Colon (tissue), 2 donors: ENCODE results near the gene SYCP2.

Source experiments
- FAIRE-seq: peaks from 2 replicates; lab custom pipeline; 2012; peaks lifted over from hg19 to GRCh38; lab: Jason Lieb, UNC
- donor health status: control.
- donor health status: control.

The SYCP2 gene

DNA sequence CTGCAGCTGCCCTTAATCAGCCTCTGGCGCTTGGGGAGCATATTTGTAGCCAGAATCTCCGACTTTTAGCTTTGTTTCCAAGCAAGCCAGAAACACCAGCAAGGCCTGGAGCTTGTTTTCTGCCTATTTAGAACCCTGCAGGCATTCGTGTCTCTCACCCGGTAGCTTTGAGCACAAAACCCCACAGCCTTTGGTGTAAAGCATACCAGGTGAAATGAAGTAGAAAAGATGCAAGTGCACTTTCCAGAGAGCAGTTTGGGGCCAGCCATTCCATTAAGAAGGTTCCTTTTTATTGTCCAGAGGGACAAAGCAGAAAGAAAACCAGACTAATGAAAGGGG lies 7.5 kb upstream of the SYCP2 start:
- FAIRE-seq: no peak

DNA sequence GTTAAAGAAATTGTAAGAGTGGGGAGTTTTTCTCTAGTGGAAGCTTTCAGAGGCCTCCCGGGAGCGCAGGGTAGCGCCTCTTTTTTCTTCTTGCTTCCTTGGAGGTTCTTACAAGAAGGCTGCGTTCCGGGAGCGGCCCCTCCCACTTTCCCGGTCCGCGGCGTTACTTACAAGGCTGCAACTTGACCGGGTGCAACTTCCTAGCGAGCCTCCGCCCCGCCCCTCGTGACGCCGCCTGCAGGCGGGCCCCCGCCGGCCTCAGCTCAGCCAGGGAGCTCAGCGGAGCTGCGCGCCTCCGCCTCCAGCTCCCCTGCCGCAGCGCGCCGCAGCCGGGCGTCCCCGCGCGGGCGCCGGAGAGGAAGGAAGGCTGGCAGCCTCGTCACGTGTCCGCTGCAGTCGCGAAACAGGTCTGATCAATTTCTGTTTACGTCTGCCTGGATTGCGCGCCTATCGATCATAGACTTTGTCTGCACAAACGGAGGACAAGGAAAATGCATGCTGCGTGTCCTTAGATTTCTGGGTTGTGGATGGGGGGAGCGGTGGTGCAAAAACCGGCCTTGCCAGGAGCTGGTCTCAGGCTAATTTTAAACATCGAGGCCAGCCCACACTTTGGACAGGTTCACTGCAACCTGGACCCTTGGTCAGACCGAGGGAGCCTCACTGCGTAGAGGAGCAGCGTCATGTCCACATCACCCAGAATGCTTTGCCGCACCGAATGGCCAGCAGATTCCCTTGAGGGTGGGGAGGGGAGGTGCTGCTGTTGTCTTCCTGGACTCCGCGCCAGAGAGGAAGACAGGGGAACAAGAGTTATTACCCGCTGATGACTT lies 6.9 kb upstream of the SYCP2 start, which contains the start of the genes FAM217B and PPP1R3D:
Gene FAM217B (plus strand): TSS at position 261 of the 827 bp plus-strand sequence. CDS start 3,555 bp downstream, outside the sequence.
Gene PPP1R3D (minus strand): TSS at position 177 of the 827 bp plus-strand sequence. CDS start 374 bp downstream, outside the sequence.
- no peak for FAIRE-seq

DNA sequence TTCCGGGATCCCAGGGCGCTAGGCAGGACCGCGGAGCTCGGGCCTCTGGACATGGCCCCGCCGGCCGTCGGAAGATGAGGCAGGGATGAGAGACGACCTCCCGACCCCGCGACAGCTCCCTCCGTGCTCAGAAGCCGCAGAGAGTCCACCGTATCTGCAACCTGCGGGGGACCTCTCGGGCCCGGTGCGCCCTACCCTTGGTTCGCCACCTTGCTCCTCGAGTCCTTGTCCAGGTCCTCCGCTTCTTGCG lies 6.4 kb upstream of the SYCP2 start:
- no peak for FAIRE-seq

DNA sequence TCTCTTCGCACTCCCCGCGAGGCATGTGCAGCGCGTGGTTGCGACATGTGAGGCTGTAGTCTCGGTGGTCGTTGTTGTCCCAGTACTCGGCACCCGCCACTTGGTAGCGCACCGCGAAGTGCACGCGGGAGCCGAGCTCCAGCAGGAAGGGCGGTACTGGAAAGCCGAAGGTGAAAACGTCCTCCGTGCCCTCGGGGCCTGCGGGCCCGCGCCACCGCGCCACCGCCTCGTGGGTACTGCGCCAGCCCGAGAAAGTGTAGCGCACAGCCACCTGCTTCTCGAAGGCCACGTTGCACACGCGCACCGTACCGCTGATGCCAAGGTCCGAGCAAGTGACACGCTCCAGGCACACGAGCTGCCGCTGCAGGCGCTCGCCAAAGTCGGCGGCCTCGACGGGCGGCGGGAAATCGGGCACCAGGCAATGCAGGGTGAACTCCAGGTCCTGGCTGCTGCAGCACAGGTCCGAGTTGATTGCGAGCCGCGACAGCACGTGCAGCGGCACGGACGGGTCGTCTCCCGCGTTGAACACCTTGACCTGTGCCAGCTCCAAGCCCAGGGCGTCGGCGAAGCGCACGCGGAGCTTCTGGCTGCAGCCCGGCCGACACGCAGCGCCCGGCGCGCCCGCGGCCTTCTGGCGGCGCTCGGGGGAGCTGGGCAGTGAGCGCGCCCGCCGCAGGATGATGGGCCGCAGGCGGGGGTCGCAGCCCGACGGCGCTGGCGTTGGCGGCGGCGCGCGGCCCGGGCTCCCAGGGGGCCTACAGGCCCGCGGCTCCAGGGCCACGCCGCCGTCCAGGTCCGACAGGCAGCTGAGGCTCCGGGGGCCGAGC lies 5.8 kb upstream of the SYCP2 start:
- no peak for FAIRE-seq

DNA sequence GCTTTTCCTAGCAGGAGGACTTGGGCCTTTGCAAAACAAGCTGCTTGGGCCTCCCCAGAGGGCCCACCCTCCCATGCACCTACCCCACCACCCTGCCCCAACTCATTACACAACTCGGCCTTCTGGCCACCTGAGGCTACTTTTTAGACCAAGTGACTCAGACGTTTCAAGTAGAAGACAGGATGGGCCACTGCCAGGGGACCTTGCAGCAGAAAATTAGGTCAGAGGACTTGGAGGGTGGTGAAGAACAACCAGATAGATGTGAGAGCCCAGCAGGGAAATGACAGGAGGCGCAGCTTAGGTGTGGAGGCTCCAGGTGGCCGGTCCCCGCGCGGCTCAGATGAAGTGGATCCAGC lies 5.2 kb upstream of the SYCP2 start:
- FAIRE-seq: no peak

DNA sequence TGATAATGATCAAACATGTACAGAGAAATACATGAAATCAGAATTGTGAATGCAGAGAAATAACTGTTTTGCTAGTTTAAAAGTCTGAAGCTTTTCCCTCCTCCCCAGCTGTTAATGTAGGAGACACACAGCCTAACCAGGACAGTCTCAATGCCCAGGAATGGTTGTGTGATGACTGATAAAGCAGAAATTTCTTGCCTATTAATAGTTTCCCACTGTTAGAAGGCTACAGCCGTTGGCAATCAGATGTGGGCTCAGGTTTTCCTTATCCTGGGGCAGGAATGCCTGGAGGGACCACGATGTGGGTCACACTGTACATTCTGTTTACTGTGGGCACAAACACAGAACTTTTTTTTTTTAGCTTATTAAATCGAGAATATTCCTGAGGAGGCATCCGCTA lies 4.8 kb upstream of the SYCP2 start:
- FAIRE-seq: no peak

DNA sequence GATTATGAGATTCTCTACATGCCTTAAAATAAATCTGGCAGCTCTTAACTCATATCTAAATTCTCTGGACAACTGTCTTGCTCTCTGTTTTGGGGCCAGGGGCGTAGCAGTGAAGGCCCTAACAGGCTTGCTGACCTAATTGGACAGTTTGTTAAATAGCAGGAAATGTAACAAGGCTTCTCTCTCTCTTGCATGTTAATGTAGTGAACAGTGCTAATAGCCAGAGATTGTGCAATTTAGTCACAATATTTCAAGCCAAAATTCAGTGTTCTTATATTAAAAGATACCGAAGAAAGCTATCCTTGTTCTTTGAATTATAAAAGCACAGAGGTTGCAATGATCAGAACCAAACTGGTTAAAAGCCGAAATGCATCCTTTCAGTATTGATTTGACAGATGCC lies 3.7 kb upstream of the SYCP2 start:
- no peak for FAIRE-seq

DNA sequence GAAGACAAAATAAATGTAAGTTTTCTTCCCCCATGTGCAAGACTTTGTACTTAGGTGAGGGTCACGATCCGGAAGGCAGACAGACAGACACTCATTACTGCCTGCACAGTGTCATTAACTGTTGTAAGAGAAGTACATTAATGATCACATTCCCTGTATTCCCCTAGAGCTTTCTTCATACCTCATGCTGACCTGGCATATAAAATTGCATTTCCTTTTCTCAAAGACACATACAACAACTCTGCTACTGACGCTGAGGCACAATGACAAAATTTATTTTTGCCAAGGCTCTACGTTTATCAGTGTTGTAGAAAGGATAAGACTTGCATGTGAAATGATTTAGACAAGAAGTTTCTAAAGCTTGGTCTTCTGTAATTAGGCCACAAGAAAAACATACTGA lies 3.0 kb upstream of the SYCP2 start:
- FAIRE-seq: no peak

DNA sequence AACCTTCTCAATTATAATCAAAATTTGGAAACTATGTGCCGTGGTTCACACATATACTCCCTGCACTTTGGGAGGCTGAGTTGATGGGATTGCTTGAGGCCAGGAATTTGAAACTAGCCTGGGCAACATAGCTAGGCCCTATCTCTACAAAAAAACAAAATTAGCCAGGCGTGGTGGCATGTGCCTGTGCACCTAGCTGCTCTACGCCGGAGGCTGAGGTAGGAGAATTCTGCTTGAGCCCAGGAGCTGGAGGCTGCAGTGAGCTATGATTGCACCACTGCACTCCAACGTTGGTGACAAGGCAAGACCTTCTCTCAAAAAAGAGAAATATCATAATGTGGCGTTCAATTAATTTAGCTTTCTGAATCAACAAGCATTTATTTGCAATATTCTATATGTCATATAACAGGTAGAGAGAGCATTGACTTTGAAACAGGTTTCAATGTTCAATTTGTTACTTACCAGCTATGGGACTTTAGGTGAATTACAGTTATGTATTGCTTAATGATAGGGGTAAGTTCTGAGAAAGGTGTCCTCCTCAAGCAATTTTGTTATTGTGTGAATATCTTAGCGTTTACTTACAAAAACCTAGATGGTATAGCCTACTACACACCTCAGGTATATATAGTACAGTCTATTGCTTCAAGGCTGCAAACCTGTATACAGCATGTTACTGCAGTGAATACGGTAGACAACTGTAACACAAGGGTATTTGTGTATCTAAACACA lies 2.2 kb upstream of the SYCP2 start:
- FAIRE-seq: no peak

DNA sequence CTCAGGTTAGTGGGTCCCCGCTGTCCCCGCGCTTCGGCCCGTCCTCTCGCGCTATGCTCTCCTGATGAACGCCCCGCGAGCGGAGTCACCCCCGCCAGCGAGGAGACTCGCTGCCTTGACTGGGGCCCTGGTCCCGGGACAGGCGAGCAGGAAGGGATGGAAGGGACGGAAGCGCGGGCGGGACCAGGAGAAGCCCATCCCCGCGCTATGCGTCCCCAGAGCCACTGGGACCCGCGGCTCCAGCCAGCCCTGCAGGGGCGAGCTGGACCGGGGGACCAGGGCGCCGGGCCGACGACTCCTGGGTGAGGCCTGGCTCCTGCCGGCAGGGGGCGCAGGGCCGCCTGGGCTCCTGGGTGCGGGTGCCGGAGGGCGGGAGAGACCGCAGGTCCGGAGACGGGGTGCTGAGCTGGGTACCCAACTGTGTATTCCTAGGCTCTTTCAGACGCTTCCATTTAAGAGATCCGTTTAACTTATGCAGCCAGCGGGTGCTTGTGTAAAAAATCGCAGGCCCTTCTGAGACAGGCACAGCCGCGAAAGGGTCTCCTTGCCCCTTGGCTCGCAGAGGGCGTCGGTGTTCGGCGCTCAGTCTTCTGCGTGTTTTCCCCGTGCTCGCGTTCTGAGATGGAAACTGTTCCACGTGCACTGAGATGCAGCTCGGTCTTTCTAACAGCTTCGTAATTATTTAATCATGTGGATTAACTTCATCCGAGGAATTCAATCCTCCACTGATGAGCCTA lies 580 bp upstream of the SYCP2 start:
- no peak for FAIRE-seq

DNA sequence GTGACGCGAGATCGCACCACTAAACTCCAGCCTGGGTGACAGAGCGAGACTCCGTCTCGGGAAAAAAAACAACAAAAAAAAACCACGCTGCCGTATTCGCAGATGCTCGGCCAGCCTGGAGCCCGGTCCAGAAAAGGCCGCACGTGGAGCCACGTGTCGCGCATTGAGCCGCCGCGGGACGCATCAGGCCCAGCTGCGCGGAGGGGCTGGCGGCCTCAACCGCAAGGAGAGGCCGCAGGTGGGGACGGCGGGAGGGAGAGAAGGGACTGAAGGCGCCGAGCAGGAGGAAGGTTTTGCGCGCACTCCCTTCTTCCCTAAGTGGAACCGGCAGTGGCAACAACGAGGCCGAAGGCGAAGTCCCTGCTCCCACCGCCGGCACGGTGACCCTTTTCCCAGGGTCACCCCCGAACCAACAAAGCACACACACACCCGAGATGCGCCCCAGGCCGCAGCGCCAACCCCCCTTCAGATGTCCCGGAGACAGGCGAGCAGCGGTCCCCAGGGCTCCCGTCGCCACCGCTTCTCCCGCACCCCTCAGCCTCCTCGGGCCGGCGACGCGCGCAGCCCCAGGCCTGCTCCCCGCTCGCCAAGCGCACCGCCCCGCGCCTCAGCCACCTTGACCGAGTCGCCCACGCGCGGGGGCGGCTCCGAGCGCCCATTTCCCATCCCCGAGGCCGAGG lies 681 bp downstream of the SYCP2 start:
- FAIRE-seq: no peak

DNA sequence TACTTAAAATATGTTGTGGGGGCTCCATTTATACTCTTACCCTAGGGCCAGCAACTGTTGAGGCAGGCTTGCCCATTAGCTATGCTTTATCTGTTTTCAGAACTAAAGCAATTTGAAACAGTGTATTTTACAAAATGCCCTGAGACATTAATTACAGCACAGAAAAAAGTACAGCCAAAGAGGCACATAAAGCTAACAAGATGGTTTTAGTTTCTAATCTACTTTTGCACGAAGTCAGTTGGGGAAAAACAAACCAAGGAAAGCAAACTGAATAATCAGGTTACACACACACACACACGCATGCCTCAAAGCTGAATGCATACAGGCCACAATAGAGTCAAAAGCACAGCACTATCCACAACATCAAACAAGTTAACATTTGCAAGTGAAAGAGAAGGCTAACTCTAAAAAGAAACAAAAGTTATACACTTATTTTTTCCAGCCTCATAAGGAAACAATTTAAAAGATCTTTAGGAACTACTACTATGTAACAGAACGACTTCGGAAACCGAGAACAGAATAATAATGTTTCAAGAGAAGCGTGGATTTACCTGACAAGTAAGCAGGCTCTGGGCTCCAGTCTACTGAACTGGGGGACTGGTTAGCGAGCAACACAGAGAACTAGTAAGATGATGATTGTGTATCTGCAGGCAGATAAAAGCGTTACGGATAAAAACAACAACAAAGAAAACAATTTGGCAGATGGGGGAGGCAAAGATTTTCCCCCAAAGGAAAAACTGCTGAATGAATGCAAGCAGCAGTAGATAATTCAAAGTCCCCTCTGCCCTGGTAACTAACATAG lies 1.7 kb downstream of the SYCP2 start:
- FAIRE-seq: no peak

DNA sequence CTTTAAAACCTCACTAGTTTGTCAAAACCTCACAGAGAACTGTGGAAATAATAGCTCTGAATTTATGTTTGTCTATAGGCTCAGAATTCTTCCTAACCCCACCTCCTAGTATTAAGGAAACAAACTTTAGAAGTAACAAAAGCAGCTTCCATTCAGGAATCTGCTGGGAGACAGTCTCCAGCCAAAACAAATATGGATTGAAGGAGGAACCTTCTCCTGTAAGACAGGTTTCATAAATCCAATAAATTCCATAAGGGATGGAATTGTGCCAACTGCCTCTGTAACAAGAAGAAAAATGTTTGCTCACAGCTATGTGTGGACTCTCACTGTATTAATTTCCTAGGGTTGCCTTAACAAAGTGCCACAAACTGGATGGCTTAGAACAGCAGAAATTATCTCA lies 7.5 kb downstream of the SYCP2 start:
- FAIRE-seq: no peak

DNA sequence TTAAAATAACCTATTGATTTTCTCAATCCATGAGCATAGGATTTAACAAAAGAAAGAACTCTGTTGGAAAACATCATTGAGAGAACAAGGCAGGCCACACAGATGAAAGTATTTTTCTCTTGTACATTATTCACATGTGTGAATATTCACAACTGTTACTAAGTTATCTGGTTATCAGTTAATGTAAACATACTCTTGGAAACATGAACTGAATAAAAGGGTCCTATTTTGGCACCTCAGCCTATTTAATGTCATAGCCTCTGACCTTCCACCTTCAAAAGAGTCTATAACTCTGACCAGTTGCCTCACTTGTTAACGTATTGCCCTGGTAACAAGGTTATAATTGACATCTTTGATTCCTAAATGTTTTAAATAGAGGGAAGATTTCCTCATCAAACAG lies 8.1 kb downstream of the SYCP2 start:
- no peak for FAIRE-seq

DNA sequence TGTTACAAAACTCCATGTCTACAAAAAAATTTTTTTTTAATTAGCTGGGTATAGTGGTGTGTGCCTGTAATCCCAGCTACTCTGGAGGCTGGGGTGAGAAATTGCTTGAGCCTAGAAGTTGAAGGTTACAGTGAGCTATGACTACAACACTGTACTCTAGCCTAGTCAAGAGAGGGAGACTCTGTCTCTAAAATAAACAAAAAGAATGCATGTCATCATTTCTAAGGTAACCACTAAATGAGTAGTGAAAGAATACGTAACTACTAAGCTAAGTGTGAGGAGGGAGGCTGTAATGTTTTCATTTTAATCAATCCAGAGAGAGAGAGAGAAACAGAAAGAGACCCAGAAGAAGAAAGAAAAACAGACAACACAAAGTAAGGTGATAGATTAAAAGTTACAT lies 9.9 kb downstream of the SYCP2 start:
- FAIRE-seq: no peak

DNA sequence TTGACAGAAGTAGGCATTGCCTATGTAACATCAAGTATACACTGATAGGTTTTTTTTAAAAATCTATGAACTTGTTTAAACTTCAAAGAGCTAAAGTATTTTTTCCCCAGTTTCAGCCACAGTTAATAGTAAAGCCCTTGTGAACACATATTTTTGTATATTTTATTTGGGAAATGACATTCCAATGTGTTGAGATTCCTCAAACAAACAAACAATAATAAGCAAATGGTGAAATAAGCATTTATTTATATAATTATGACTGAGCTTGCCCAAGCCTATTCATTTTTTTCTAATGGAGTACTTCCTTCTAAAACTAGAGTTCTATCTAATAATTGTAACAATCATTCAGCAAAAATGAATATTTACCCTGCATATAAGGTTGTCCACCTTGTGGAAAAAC lies 12.5 kb downstream of the SYCP2 start:
- no peak for FAIRE-seq

DNA sequence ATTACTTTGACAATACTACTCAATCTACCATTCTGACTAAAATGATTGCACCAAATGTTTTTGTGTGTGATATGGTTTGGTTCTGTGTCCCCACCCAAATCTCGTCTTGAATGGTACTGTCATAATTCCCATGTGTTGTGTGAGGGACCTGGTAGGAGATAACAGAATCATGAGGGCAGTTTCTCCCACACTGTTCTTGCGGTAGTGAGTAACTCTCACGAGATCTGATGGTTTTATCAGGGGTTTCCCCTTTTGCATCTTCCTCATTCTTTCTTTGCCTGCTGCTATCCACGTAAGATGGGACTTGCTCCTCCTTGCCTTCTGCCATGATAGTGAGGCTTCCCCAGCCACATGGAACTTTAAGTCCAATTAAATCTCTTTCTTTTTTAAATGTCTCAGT lies 20.8 kb downstream of the SYCP2 start:
- FAIRE-seq: no peak

DNA sequence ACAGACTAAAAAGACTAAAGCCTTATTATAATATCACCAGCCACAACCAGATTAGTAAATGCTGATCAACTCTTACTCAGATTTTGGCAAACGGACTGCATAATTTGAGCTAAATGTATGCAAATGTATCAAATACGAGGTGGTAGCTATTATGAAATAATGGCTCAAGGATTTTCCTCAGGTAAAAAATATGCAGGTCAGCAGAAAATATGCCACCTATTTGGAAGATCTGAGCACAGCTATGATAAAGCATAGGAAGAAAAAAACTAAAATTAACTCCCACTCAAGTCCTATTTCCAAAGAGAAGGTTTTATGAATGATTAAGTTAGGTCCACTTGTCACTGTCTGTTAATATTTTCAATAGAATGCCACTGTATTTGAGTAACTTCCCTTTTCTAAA lies 22.4 kb downstream of the SYCP2 start:
- no peak for FAIRE-seq

DNA sequence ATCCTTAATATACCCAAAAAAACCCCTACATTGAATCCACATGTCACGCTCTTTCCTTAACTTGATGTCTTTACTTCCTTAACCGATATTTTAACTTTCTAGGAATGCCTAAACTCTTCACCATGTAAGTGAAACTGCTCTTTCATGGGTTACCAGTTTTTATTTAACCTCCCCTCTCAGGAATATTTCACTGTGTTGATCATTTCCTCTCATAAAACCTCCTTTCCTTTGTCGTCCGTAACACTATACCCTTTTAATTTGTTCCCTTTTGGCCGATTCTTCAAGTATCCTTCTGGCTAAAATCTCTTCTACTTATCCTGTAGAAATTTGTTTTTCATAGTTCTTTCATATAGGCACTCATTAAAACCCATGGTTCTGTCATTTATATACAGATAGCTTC lies 24.6 kb downstream of the SYCP2 start:
- no peak for FAIRE-seq

DNA sequence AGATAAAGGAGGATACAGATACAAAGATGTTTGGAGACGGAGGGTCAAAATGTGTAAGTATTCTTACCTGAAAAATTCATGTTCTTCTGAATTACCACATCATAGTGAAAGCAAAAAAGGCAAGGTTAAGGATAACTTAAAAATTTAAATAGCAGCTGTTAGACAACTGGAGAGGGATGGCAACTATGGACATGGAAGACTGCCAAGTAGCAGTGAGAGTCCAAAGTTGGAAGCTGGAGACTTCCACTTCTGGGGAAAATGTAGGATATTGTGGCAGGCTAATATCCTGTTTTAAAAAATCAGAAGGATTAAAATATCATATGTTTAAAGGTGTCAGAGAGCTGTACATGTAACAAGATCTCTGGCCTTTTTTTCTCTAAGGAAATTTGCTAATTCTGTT lies 29.8 kb downstream of the SYCP2 start:
- no peak for FAIRE-seq

DNA sequence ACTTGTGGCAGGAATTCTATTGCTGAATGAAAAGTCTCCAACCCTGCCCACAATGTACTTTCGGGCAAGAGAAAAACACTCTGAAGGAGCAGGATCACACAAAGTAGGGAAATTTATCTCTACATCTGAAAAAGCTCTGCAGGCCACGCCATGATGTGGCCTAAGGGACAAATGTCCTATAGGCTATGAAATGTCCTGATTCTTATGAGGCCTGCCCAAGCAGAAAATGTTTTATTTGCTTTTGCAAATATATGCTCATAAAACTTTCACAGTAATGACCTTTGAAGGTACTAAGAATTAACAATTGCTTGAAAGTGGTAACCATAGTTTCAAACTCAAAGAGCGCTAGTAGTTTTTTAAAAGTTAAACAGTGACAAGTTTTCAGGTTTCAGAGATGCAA lies 31.0 kb downstream of the SYCP2 start:
- no peak for FAIRE-seq
